AG09309 (cell line): ENCODE data around the gene PALB2.
"Not testable (repeated sequence)": the region's sequence is repeated elsewhere in the genome, so short reads cannot be mapped to it uniquely, and the experiment has no call there.

ENCODE experiments used
- DNase-seq: peaks from one replicate; pipeline ENCODE4 v3.0.0-alpha.2; 2010; ENCODE audit warnings: low read depth
- H3K4me3 ChIP-seq: 2 replicates; pipeline ENCODE4 v1.5.1; 2011; ENCODE audit warnings: mild to moderate bottlenecking, low read depth, low read length, moderate library complexity; ENCODE audit not compliant: control insufficient read depth
- CTCF ChIP-seq: IDR thresholded peaks from 2 replicates; pipeline ENCODE4 v1.5.1; 2011; ENCODE audit warnings: mild to moderate bottlenecking, low read depth, low read length, inconsistent platforms; ENCODE audit not compliant: insufficient read depth, control insufficient read depth; ENCODE audit errors: missing control alignments

Gene PALB2

GRCh38 chr16:23642246-23642774, 1.2 kb upstream of the PALB2 start:
- H3K4me3 ChIP-seq: peak overlapping the region; percentile 99
- DNase-seq: no peak
- no peak for TF ChIP-seq CTCF

GRCh38 chr16:23640615-23640930, 537 bp downstream of the PALB2 start:
- no peak for TF ChIP-seq CTCF
- H3K4me3 ChIP-seq: peak overlapping the region; percentile 99
- DNase-seq: no peak

- H3K4me3 ChIP-seq: no peak overlapping the region
- no peak for TF ChIP-seq CTCF
- DNase-seq: no peak
These were observed 5.2 kb downstream of the PALB2 start for GRCh38 chr16:23635958-23636357.

- TF ChIP-seq CTCF: no peak
These were observed 6.6 kb downstream of the PALB2 start for GRCh38 chr16:23634461-23635036.

GRCh38 chr16:23631874-23632273, 9.2 kb downstream of the PALB2 start:
- H3K4me3 ChIP-seq, DNase-seq: not testable (repeated sequence)

More at GRCh38 chr16:23634461-23635036, 6.6 kb downstream of the PALB2 start:
- DNase-seq: no peak
- H3K4me3 ChIP-seq: no peak overlapping the region

GRCh38 chr16:23629516-23629915, 11.6 kb downstream of the PALB2 start:
- DNase-seq: no peak
- no peak for TF ChIP-seq CTCF
- H3K4me3 ChIP-seq: no peak overlapping the region

- DNase-seq: no peak
- TF ChIP-seq CTCF: no peak
- H3K4me3 ChIP-seq: no peak overlapping the region
These were observed 17.0 kb downstream of the PALB2 start for GRCh38 chr16:23624092-23624491.
